Kidney (tissue), 14 donors: ENCODE measurements around the gene PDSS1. TPM values are rescaled to one million over a fixed set of nuclear protein-coding genes. Genes with fewer than 3 reads are reported as not detected.
"Not testable (repeated sequence)": the region's sequence is repeated elsewhere in the genome, so short reads cannot be mapped to it uniquely, and the experiment has no call there.

Experiments
- DNase-seq, 5 donors: peaks; one replicate each; pipeline ENCODE4 v3.0.0-alpha.2; 2013 to 2020
- FAIRE-seq: peaks from 2 replicates; lab custom pipeline; 2012; peaks lifted over from hg19 to GRCh38; lab: Jason Lieb, UNC
- H3K27ac ChIP-seq, 2 donors: one replicate each; pipeline ENCODE4 v1.7.0; 2013; ENCODE audit warnings: low read depth in 2 of 2, low read length in 2 of 2, inconsistent platforms in 1 of 2
- H3K27me3 ChIP-seq: one replicate; pipeline ENCODE4 v1.7.1; 2013; ENCODE audit warnings: low read length, inconsistent platforms; ENCODE audit not compliant: control insufficient read depth, insufficient read depth
- H3K36me3 ChIP-seq, 3 donors: one replicate each; pipeline versions ENCODE4 v1.7.0 to v1.7.1; 2013; ENCODE audit warnings: low read length in 3 of 3, control low read depth in 1 of 3, inconsistent platforms in 1 of 3; ENCODE audit not compliant: insufficient read depth in 3 of 3, control insufficient read depth in 2 of 3
- H3K4me1 ChIP-seq, 3 donors: one replicate each; pipeline versions ENCODE4 v1.7.0 to v1.7.1; 2013; ENCODE audit warnings: low read length in 3 of 3, inconsistent platforms in 1 of 3, low read depth in 1 of 3; ENCODE audit not compliant: control insufficient read depth in 2 of 3, insufficient read depth in 2 of 3
- H3K4me3 ChIP-seq, 3 donors: one replicate each; pipeline versions ENCODE4 v1.7.0 to v1.8.1; 2013; ENCODE audit warnings: low read length in 3 of 3, control low read depth in 1 of 3, inconsistent platforms in 1 of 3
- H3K9ac ChIP-seq, 3 donors: one replicate each; pipeline versions ENCODE4 v1.7.0 to v1.7.1; 2013; ENCODE audit warnings: low read length in 3 of 3, control low read depth in 1 of 3, inconsistent platforms in 1 of 3
- H3K9me3 ChIP-seq, 3 donors: one replicate each; pipeline versions ENCODE4 v1.7.0 to v1.7.1; 2013; ENCODE audit warnings: low read length in 3 of 3, control low read depth in 1 of 3, inconsistent platforms in 1 of 3; ENCODE audit not compliant: control insufficient read depth in 2 of 3, insufficient read depth in 1 of 3
- CTCF ChIP-seq: IDR thresholded peaks from 3 replicates; pipeline ENCODE4 v1.5.1; 2012; ENCODE audit warnings: mild to moderate bottlenecking, moderate library complexity, borderline replicate concordance; ENCODE audit not compliant: insufficient read depth; ENCODE audit errors: extremely low read depth
- intact Hi-C: fragments of 100-400 bp; cut with DNase I; formaldehyde crosslinking; loops from one replicate; pipeline ENCODE4 v1.11.1; 2022
- polyA plus RNA-seq: library from polyadenylated mRNA; stranded (reverse); fragments of 350-450 nt; fragmentation: Illumina TruSeq; extraction: RNeasy Lipid Tissue Mini Kit (QIAGEN cat#74804); gene quantifications from one replicate; pipeline ENCODE4 v1.2.3, GENCODE V29; 2014; ENCODE audit warnings: low read depth, low replicate concordance; ENCODE audit not compliant: insufficient read depth
- total RNA-seq: library from RNA; stranded (reverse); fragmentation: NEBNext Ultra II Directional; extraction: Animal tissue kit (Norgen Biotek cat#: 25700); gene quantifications from one replicate; pipeline ENCODE4 v1.2.1, GENCODE V29; 2021
- donor health status: control.
- donor health status: control.
- donor health status: control.
- donor health status: control.
- donor health status: control.
- donor health status: DM: yes; HTN: yes; CAD: no.
- donor health status: Normal renal cell carcinoma (clear cell type).

The PDSS1 gene
- total and polyA plus RNA-seq, 2 donors from 2014 or later, result 5.2 to 11.8 TPM

GRCh38 chr10:26787362-26787761 is 89.9 kb downstream of the PDSS1 start:
- Histone ChIP-seq H3K36me3 (no peaks in the 10 kb centered on the region), H3K4me3 (no peak overlapping the region), H3K27ac (no peak overlapping the region), H3K9me3 (no peaks in the 10 kb centered on the region), H3K4me1 (peaks cover 0 to 2% (median 0%) of the 10 kb centered on the region in 3 donors), H3K9ac (no peak overlapping the region), H3K27me3 (no peaks in the 10 kb centered on the region)
- intact Hi-C loops, result no loop called here
- no peak for TF ChIP-seq CTCF
- DNase-seq (no peak), FAIRE-seq (no peak)

GRCh38 chr10:26789779-26790178 is 92.3 kb downstream of the PDSS1 start:
- H3K9ac ChIP-seq, DNase-seq: not testable (repeated sequence)

GRCh38 chr10:26790221-26790995 is 92.9 kb downstream of the PDSS1 start:
- intact Hi-C loops, result no loop called here
- DNase-seq, result no peak

More at GRCh38 chr10:26789779-26790178, 92.3 kb downstream of the PDSS1 start:
- intact Hi-C loops, H3K27ac ChIP-seq, H3K27me3 ChIP-seq, FAIRE-seq, H3K4me1 ChIP-seq, H3K36me3 ChIP-seq, H3K4me3 ChIP-seq, H3K9me3 ChIP-seq: not testable (repeated sequence)

More at GRCh38 chr10:26790221-26790995, 92.9 kb downstream of the PDSS1 start:
- FAIRE-seq, result no peak
- no peak for TF ChIP-seq CTCF
- no peaks in the 10 kb centered on the region for H3K36me3 ChIP-seq
- no peaks in the 10 kb centered on the region for H3K27me3 ChIP-seq
- no peak overlapping the region for H3K9ac ChIP-seq
- peaks cover 0 to 4% (median 0%) of the 10 kb centered on the region in 3 donors for H3K4me1 ChIP-seq
- H3K4me3 ChIP-seq, result no peak overlapping the region
- H3K27ac ChIP-seq, result no peak overlapping the region
- peaks cover 0 to 5% (median 0%) of the 10 kb centered on the region in 3 donors for H3K9me3 ChIP-seq
